GM23338 (cell line): ENCODE data around the gene MSANTD7. TPM values are rescaled to one million over a fixed set of nuclear protein-coding genes. Genes with fewer than 3 reads are reported as not detected.

Experiments used
- ATAC-seq: fragments of 200-7000 bp; cut with Tn5 transposase; 3 replicates; pipeline ENCODE4 v1.9.1; 2020
- DNase-seq: peaks from one replicate; pipeline ENCODE4 v3.0.0-alpha.2; 2015; ENCODE audit warnings: low spot score
- H2AFZ ChIP-seq: fragments of 200-600 bp; sonication (generic); 2 replicates; pipeline ENCODE4 v1.8.0; 2016; ENCODE audit warnings: antibody characterized with exemption, mild to moderate bottlenecking, moderate library complexity
- H3F3A ChIP-seq: fragments of 200-600 bp; sonication (generic); replicated peaks from 2 replicates; pipeline ENCODE4 v1.8.0; 2017; ENCODE audit warnings: antibody characterized with exemption, mixed run types, low read depth
- H3K27ac ChIP-seq: fragments of 200-600 bp; sonication (generic); 2 replicates; pipeline ENCODE4 v1.6.1; 2016; ENCODE audit warnings: low read depth
- H3K27me3 ChIP-seq: fragments of 200-600 bp; sonication (generic); 2 replicates; pipeline ENCODE4 v1.8.0; 2016; ENCODE audit warnings: mild to moderate bottlenecking, mixed run types, moderate library complexity; ENCODE audit not compliant: insufficient read depth
- H3K36me3 ChIP-seq: fragments of 200-600 bp; sonication (generic); 2 replicates; pipeline ENCODE4 v1.8.0; 2016; ENCODE audit warnings: mild to moderate bottlenecking; ENCODE audit not compliant: insufficient read depth
- H3K4me1 ChIP-seq: fragments of 200-600 bp; sonication (generic); 2 replicates; pipeline ENCODE4 v1.8.0; 2016; ENCODE audit warnings: mild to moderate bottlenecking, moderate library complexity; ENCODE audit not compliant: insufficient read depth
- H3K4me2 ChIP-seq: fragments of 200-600 bp; sonication (generic); 2 replicates; pipeline ENCODE4 v1.7.1; 2017; ENCODE audit warnings: mixed run types
- H3K4me3 ChIP-seq: fragments of 200-600 bp; sonication (generic); 2 replicates; pipeline ENCODE4 v1.6.1; 2016; ENCODE audit warnings: mixed run types
- H3K79me2 ChIP-seq: fragments of 200-600 bp; sonication (generic); replicated peaks from 2 replicates; pipeline ENCODE4 v1.8.0; 2017; ENCODE audit warnings: mild to moderate bottlenecking; ENCODE audit not compliant: insufficient read depth
- H3K9me2 ChIP-seq: fragments of 200-600 bp; sonication (generic); 2 replicates; pipeline ENCODE4 v1.8.0; 2017; ENCODE audit not compliant: insufficient read depth
- H4K20me1 ChIP-seq: fragments of 200-600 bp; sonication (generic); replicated peaks from 2 replicates; pipeline ENCODE4 v1.8.0; 2017; ENCODE audit warnings: mild to moderate bottlenecking; ENCODE audit not compliant: insufficient read depth
- H3K27ac Mint-ChIP-seq: 2 replicates; pipeline ENCODE4 v1.8.0; 2020; ENCODE audit warnings: inconsistent platforms, mild to moderate bottlenecking, moderate library complexity, mixed read lengths
- H3K27me3 Mint-ChIP-seq: 3 replicates; pipeline ENCODE4 v1.8.0; 2022; ENCODE audit warnings: low read depth, mild to moderate bottlenecking, moderate library complexity, mixed read lengths, inconsistent platforms; ENCODE audit not compliant: insufficient read depth, poor library complexity
- H3K36me3 Mint-ChIP-seq: 3 replicates; pipeline ENCODE4 v1.8.0; 2021; ENCODE audit warnings: low read depth, mild to moderate bottlenecking, inconsistent platforms, moderate library complexity, mixed read lengths
- H3K4me1 Mint-ChIP-seq: 3 replicates; pipeline ENCODE4 v1.8.0; 2020; ENCODE audit warnings: mild to moderate bottlenecking, inconsistent platforms, mixed read lengths
- H3K4me3 Mint-ChIP-seq: 3 replicates; pipeline ENCODE4 v1.8.0; 2021; ENCODE audit warnings: moderate library complexity, mild to moderate bottlenecking, inconsistent platforms, mixed read lengths
- H3K9me3 Mint-ChIP-seq: 3 replicates; pipeline ENCODE4 v1.8.0; 2020; ENCODE audit warnings: moderate library complexity, mild to moderate bottlenecking, inconsistent platforms, mixed read lengths
- CREB1 ChIP-seq: fragments of 250-450 bp; sonication (Bioruptor Pico); IDR thresholded peaks from 2 replicates; pipeline ENCODE4 v1.5.0; 2020; ENCODE audit warnings: low read depth, mild to moderate bottlenecking, moderate library complexity
- ETS1 ChIP-seq: IDR thresholded peaks from 2 replicates; pipeline ENCODE4 v1.6.1; 2016; ENCODE audit warnings: antibody characterized with exemption
- EZH2 ChIP-seq: fragments of 200-600 bp; sonication (generic); IDR thresholded peaks from one replicate; pipeline ENCODE4 v1.8.0; 2017; ENCODE audit warnings: antibody characterized with exemption, mild to moderate bottlenecking, low read depth; ENCODE audit not compliant: unreplicated experiment
- EZH2phosphoT487 ChIP-seq: fragments of 200-600 bp; sonication (generic); IDR thresholded peaks from one replicate; pipeline ENCODE4 v1.8.1; 2018; ENCODE audit warnings: antibody characterized with exemption; ENCODE audit not compliant: unreplicated experiment
- JUNB ChIP-seq: IDR thresholded peaks from one replicate; pipeline ENCODE4 v1.6.1; 2016; ENCODE audit warnings: antibody characterized with exemption; ENCODE audit not compliant: unreplicated experiment
- NANOG ChIP-seq: IDR thresholded peaks from 2 replicates; pipeline ENCODE4 v1.6.1; 2016; ENCODE audit warnings: antibody characterized with exemption, borderline replicate concordance
- POLR2AphosphoS5 ChIP-seq: IDR thresholded peaks from 2 replicates; pipeline ENCODE4 v1.6.1; 2016; ENCODE audit warnings: antibody characterized with exemption, low read depth
- STAT1 ChIP-seq: IDR thresholded peaks from one replicate; pipeline ENCODE4 v1.6.1; 2016; ENCODE audit warnings: antibody characterized with exemption; ENCODE audit not compliant: unreplicated experiment
- ZNF114 ChIP-seq: fragments of 250-450 bp; sonication (Bioruptor Pico); IDR thresholded peaks from 2 replicates; pipeline ENCODE4 v1.5.0; 2020; ENCODE audit warnings: mild to moderate bottlenecking, moderate library complexity
- ZNF331 ChIP-seq: fragments of 250-450 bp; sonication (Bioruptor Pico); IDR thresholded peaks from 2 replicates; pipeline ENCODE4 v1.5.0; 2020; ENCODE audit warnings: low read depth, mild to moderate bottlenecking, moderate library complexity
- polyA plus RNA-seq: library from polyadenylated mRNA; unstranded; fragments of >200 nt; fragmentation: Nextera tagmentation; extraction: Ambion mirVana; gene quantifications from 2 replicates; pipeline ENCODE4 v1.2.1, GENCODE V29; 2016
- total RNA-seq: library from RNA; depleted of rRNA; stranded (reverse); fragments of >200 nt; shearing (Covaris generic); gene quantifications from 2 replicates; pipeline ENCODE4 v1.2.3, GENCODE V29; 2014
- TF ChIP-seq, protein P1 (sequence below): fragments of 250-450 bp; sonication (Bioruptor Pico); IDR thresholded peaks from 2 replicates; pipeline ENCODE4 v1.5.0; 2020; ENCODE audit warnings: mild to moderate bottlenecking, moderate library complexity
- TF ChIP-seq, protein P2 (sequence below), 2 experiments: fragments of 200-600 bp in 1 of 2; sonication (generic) in 1 of 2; conservative IDR thresholded peaks; 2 replicates each; pipeline versions ENCODE4 v1.5.1 to v1.6.1; 2016 to 2017; ENCODE audit warnings: antibody characterized with exemption in 2 of 2, low read depth in 2 of 2, mild to moderate bottlenecking in 2 of 2, moderate library complexity in 1 of 2
- TF ChIP-seq, protein P3 (sequence below): IDR thresholded peaks from one replicate; pipeline ENCODE4 v1.6.1; 2018; ENCODE audit warnings: antibody characterized with exemption; ENCODE audit not compliant: unreplicated experiment

Gene MSANTD7
- total and polyA plus RNA-seq, 2 experiments from 2014 or later = 5.3 to 19.8 TPM

GRCh38 chr10:14833106-14833505 is 5.0 kb upstream of the MSANTD7 start (continued):
- TF ChIP-seq ZNF114 (CRISPR knock-in tag) = no peak
- TF ChIP-seq EZH2 = no peak
- no peak for TF ChIP-seq POLR2AphosphoS5
- TF ChIP-seq, protein P1, sequence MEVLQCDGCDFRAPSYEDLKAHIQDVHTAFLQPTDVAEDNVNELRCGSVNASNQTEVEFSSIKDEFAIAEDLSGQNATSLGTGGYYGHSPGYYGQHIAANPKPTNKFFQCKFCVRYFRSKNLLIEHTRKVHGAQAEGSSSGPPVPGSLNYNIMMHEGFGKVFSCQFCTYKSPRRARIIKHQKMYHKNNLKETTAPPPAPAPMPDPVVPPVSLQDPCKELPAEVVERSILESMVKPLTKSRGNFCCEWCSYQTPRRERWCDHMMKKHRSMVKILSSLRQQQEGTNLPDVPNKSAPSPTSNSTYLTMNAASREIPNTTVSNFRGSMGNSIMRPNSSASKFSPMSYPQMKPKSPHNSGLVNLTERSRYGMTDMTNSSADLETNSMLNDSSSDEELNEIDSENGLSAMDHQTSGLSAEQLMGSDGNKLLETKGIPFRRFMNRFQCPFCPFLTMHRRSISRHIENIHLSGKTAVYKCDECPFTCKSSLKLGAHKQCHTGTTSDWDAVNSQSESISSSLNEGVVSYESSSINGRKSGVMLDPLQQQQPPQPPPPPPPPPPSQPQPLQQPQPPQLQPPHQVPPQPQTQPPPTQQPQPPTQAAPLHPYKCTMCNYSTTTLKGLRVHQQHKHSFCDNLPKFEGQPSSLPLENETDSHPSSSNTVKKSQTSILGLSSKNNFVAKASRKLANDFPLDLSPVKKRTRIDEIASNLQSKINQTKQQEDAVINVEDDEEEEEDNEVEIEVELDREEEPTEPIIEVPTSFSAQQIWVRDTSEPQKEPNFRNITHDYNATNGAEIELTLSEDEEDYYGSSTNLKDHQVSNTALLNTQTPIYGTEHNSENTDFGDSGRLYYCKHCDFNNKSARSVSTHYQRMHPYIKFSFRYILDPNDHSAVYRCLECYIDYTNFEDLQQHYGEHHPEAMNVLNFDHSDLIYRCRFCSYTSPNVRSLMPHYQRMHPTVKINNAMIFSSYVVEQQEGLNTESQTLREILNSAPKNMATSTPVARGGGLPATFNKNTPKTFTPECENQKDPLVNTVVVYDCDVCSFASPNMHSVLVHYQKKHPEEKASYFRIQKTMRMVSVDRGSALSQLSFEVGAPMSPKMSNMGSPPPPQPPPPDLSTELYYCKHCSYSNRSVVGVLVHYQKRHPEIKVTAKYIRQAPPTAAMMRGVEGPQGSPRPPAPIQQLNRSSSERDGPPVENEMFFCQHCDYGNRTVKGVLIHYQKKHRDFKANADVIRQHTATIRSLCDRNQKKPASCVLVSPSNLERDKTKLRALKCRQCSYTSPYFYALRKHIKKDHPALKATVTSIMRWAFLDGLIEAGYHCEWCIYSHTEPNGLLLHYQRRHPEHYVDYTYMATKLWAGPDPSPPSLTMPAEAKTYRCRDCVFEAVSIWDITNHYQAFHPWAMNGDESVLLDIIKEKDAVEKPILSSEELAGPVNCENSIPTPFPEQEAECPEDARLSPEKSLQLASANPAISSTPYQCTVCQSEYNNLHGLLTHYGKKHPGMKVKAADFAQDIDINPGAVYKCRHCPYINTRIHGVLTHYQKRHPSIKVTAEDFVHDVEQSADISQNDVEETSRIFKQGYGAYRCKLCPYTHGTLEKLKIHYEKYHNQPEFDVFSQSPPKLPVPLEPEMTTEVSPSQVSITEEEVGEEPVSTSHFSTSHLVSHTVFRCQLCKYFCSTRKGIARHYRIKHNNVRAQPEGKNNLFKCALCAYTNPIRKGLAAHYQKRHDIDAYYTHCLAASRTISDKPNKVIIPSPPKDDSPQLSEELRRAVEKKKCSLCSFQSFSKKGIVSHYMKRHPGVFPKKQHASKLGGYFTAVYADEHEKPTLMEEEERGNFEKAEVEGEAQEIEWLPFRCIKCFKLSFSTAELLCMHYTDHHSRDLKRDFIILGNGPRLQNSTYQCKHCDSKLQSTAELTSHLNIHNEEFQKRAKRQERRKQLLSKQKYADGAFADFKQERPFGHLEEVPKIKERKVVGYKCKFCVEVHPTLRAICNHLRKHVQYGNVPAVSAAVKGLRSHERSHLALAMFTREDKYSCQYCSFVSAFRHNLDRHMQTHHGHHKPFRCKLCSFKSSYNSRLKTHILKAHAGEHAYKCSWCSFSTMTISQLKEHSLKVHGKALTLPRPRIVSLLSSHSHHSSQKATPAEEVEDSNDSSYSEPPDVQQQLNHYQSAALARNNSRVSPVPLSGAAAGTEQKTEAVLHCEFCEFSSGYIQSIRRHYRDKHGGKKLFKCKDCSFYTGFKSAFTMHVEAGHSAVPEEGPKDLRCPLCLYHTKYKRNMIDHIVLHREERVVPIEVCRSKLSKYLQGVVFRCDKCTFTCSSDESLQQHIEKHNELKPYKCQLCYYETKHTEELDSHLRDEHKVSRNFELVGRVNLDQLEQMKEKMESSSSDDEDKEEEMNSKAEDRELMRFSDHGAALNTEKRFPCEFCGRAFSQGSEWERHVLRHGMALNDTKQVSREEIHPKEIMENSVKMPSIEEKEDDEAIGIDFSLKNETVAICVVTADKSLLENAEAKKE (CRISPR knock-in tag) = no peak
- TF ChIP-seq EZH2phosphoT487 = no peak
- TF ChIP-seq NANOG = no peak
- TF ChIP-seq JUNB = no peak

- Mint-ChIP-seq H3K27me3 (peaks cover 6% of the 10 kb centered on the region), H3K36me3 (peaks cover 18% of the 10 kb centered on the region), H3K4me3 (no peak overlapping the region), H3K4me1 (peaks cover 16% of the 10 kb centered on the region), H3K9me3 (no peaks in the 10 kb centered on the region; the same call in 2 of the 3 replicates), H3K27ac (no peak overlapping the region)
- no peak overlapping the region for H3K27ac ChIP-seq
- peaks cover 7% of the 10 kb centered on the region for H3K4me1 ChIP-seq
- H3K9me2 ChIP-seq = no peaks in the 10 kb centered on the region
- DNase-seq = no peak
- H3K79me2 ChIP-seq = peaks cover 29% of the 10 kb centered on the region
- 0 out of 2 replicates have a peak, but pooled peaks cover 5% of the 10 kb centered on the region for H4K20me1 ChIP-seq
- no peaks in the 10 kb centered on the region for H3K27me3 ChIP-seq
- H3K4me3 ChIP-seq = no peak overlapping the region
- H2AFZ ChIP-seq = no peak overlapping the region
- no peak for ATAC-seq
- H3K4me2 ChIP-seq = no peak overlapping the region
- H3F3A ChIP-seq = no peaks in the 10 kb centered on the region
- peaks cover 13% of the 10 kb centered on the region for H3K36me3 ChIP-seq
- TF ChIP-seq ZNF331 (no peak), POLR2AphosphoS5 (no peak), EZH2phosphoT487 (no peak), ETS1 (no peak), STAT1 (no peak), CREB1 (CRISPR knock-in tag) (no peak), EZH2 (no peak), JUNB (no peak), NANOG (no peak)
- TF ChIP-seq, protein P2, sequence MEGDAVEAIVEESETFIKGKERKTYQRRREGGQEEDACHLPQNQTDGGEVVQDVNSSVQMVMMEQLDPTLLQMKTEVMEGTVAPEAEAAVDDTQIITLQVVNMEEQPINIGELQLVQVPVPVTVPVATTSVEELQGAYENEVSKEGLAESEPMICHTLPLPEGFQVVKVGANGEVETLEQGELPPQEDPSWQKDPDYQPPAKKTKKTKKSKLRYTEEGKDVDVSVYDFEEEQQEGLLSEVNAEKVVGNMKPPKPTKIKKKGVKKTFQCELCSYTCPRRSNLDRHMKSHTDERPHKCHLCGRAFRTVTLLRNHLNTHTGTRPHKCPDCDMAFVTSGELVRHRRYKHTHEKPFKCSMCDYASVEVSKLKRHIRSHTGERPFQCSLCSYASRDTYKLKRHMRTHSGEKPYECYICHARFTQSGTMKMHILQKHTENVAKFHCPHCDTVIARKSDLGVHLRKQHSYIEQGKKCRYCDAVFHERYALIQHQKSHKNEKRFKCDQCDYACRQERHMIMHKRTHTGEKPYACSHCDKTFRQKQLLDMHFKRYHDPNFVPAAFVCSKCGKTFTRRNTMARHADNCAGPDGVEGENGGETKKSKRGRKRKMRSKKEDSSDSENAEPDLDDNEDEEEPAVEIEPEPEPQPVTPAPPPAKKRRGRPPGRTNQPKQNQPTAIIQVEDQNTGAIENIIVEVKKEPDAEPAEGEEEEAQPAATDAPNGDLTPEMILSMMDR (conservative IDR thresholded peaks at IDR 0.05; ENCODE audit: low read depth in 2 of 2) = no peak
- TF ChIP-seq, protein P3, sequence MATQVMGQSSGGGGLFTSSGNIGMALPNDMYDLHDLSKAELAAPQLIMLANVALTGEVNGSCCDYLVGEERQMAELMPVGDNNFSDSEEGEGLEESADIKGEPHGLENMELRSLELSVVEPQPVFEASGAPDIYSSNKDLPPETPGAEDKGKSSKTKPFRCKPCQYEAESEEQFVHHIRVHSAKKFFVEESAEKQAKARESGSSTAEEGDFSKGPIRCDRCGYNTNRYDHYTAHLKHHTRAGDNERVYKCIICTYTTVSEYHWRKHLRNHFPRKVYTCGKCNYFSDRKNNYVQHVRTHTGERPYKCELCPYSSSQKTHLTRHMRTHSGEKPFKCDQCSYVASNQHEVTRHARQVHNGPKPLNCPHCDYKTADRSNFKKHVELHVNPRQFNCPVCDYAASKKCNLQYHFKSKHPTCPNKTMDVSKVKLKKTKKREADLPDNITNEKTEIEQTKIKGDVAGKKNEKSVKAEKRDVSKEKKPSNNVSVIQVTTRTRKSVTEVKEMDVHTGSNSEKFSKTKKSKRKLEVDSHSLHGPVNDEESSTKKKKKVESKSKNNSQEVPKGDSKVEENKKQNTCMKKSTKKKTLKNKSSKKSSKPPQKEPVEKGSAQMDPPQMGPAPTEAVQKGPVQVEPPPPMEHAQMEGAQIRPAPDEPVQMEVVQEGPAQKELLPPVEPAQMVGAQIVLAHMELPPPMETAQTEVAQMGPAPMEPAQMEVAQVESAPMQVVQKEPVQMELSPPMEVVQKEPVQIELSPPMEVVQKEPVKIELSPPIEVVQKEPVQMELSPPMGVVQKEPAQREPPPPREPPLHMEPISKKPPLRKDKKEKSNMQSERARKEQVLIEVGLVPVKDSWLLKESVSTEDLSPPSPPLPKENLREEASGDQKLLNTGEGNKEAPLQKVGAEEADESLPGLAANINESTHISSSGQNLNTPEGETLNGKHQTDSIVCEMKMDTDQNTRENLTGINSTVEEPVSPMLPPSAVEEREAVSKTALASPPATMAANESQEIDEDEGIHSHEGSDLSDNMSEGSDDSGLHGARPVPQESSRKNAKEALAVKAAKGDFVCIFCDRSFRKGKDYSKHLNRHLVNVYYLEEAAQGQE = no peak
These were observed 1.9 kb upstream of the MSANTD7 start for GRCh38 chr10:14836208-14836607.
